AG08396 (cell line): Measurements from ENCODE around the gene USP25.

Experiments used
- DNase-seq: peaks from one replicate; pipeline ENCODE4 v3.0.0; 2012; ENCODE audit warnings: low spot score, mixed read lengths

Gene USP25

GRCh38 chr21:15857740-15858139, 128.0 kb downstream of the USP25 start:
- no peak for DNase-seq

- no peak for DNase-seq
Observed at GRCh38 chr21:15860541-15860940, 130.8 kb downstream of the USP25 start.

- no peak for DNase-seq
Observed at GRCh38 chr21:15868940-15869339, 139.2 kb downstream of the USP25 start.

GRCh38 chr21:15870819-15871218, 141.0 kb downstream of the USP25 start:
- no peak for DNase-seq

- no peak for DNase-seq
Observed at GRCh38 chr21:15872236-15872635, 142.5 kb downstream of the USP25 start.

GRCh38 chr21:15874615-15875014, 144.8 kb downstream of the USP25 start:
- DNase-seq: no peak

GRCh38 chr21:15875286-15875685, 145.5 kb downstream of the USP25 start:
- no peak for DNase-seq

GRCh38 chr21:15893902-15894301, 164.1 kb downstream of the USP25 start:
- no peak for DNase-seq

GRCh38 chr21:15894596-15894995, 164.8 kb downstream of the USP25 start:
- DNase-seq: no peak

- no peak for DNase-seq
Observed at GRCh38 chr21:15895142-15896106, 165.6 kb downstream of the USP25 start.

GRCh38 chr21:15896501-15896900, 166.7 kb downstream of the USP25 start:
- DNase-seq: no peak

- no peak for DNase-seq
Observed at GRCh38 chr21:15904389-15904788, 174.6 kb downstream of the USP25 start.

- DNase-seq: no peak
Observed at GRCh38 chr21:15908187-15908586, 178.4 kb downstream of the USP25 start.

- DNase-seq: no peak
Observed at GRCh38 chr21:15928196-15928595, 198.4 kb downstream of the USP25 start.

GRCh38 chr21:15928686-15929425, 199.1 kb downstream of the USP25 start:
- DNase-seq: no peak

GRCh38 chr21:15929536-15929935, 199.8 kb downstream of the USP25 start:
- DNase-seq: no peak
